Occipital lobe (tissue), 2 donors: Measurements from ENCODE around the gene SLC25A41. TPM values are rescaled to one million over a fixed set of nuclear protein-coding genes. Genes with fewer than 3 reads are reported as not detected.
A peak's percentile ranks its signal among the peaks of the same experiment; 100 is the strongest.

Source experiments
- DNase-seq: peaks from one replicate; lab custom pipeline; 2025; lab: John Stamatoyannopoulos, UW
- total RNA-seq: library from RNA; depleted of rRNA; stranded (reverse); fragments of >200 nt; gene quantifications from one replicate; pipeline ENCODE4 v1.2.3, GENCODE V29; 2014

The SLC25A41 gene
- total RNA-seq = 1.6 TPM

DNA sequence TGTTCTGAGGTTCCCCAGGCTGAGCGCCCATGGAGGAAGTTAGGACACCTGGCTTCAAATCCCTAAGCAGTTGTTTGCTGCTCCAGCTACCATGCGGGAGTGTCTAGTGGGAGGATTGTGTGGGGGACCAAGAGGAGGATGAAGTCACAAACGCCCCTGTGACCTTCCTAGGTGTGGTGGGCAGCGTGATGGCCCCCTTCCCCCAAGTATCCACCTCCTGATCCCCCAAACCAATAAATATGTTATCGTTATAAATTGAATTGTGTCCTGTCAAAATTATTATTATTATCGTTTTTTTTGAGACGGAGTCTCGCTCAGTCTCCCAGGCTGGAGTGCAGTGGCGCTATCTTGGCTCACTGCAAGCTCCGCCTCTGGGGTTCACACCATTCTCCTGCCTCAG, at the start of gene SLC25A41:
SLC25A41 (minus strand) TSS at position 101 of the 400 bp plus-strand sequence; CDS start at position 31, 70 bp downstream.
- DNase-seq = no peak

DNA sequence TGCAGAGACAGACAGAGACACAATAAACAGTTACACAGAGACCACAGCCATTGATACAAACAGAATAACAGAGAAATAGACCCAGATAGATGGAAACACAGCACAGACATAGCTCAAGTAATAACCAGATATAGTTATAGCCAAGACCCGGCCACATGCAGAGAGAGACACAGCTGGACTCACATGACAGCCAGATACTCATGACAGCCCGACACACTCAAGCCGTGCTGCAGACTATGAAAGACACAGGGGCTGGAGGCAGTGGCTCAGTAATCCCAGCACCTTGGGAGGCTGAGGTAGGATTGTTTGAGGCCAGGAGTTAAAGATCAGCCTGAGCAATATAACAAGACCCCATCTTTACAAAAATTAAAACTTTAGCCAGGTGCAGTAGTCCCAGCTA, 49.7 kb upstream of the SLC25A41 start:
- no peak for DNase-seq

DNA sequence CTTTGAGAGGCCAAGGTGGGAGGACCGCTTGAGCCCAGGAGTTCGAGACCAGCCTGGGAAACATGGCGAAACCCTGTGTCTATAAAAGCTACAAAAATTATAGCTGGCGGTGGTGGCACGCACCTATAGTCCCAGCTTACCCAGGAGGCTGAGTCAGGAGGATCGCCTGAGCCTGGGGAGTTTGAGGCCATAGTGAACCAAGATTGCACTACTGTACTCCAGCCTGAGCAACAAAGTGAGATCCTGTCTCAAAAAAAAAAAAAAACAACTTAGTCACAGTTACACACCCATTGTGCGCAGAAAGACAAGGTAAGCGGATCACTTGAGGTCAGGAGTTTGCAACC, 48.8 kb upstream of the SLC25A41 start:
- no peak for DNase-seq

DNA sequence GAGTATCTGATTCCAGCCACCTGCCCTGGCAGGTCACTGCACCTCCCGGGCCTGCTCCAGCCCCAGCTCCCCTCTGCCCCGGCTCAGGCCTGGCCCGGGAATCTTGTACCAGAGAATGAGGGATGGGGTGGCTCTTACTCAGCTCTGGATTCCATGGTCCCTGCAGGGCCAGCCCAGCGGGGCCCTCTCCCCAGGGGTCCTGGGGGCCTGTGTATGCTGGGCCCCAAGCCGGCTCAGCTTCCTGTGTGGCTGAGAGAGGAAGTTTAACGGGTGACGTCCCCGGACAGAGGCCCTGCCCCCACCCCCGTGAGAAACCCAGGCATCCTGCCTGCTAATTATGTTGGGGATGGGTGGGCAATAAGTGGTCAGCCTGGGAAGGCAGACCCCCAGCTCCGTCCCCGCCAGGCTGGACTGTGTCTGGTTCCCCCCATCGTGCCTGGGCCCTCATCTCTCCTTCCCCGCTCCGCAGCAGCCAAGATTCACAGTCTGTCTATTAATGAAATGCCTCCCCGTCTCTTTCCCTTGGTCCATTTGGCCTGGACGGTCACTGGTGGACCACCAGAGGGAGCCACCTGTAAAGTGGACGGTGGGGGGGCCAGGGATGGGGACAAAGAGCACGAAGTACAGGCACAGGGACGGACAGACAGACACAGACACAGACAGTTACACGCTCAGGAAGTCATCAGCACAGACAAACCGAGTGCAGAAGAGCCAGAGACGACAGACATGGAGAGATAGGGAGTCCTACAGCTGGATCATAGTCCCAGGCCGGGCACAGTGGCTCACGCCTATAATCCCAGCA, 48.2 kb upstream of the SLC25A41 start, which contains the start of gene DENND1C:
DENND1C (minus strand) TSS at position 247 of the 802 bp plus-strand sequence; CDS start at position 155, 92 bp downstream.
- DNase-seq = peak; percentile 16

DNA sequence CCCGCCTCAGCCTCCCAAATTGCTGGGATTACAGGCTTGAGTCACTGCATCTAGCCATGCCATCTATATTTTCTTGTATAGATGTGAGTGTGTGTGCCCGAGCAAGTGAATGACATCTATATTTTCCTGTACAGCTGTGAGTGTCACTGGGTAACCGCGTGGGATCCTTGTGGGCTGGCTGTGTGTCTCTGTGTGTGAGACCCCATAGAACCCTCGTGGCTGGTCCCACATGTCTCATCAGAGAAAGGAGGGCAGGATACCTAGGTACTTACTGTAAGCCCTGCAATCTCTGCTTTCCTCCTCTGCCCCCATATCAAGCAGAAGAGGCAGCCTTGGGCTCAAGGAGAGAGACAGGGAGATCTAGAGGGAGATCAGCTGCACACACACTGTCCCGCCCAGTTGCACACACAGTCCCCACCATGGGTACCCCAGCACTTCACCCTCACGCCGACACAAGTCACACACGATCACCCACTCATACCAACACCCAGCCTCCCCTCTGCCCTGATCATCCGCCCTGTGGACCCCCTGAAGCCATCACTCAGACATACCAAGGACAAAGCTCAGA, 47.4 kb upstream of the SLC25A41 start:
- no peak for DNase-seq

DNA sequence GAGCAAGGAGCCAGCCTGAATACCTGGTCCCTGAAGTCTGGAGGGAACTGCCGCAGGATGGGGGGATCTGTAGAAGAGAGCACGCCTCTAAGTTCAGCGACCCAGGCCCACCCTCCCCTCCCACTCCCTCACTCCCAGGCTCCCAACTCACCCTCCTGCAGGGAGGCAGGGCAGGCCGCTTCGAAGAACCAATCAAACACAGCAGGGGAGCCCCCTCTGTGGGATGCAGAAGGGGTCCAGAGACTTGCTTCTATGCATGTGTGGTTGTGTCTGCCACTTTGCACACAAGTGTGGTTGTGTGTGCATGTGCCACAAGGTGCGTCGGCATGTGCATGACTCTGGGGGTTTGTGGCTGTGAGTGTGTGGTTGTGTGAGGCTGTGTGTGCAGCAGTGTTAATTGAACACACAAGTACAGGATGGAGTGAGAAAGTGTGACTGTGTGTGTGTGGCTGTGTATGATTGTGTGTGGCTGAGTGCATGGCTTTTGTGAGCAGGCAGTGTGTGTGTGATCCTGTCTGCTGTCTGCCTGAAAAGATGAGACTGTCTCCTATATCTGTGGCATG, 46.4 kb upstream of the SLC25A41 start:
- no peak for DNase-seq

DNA sequence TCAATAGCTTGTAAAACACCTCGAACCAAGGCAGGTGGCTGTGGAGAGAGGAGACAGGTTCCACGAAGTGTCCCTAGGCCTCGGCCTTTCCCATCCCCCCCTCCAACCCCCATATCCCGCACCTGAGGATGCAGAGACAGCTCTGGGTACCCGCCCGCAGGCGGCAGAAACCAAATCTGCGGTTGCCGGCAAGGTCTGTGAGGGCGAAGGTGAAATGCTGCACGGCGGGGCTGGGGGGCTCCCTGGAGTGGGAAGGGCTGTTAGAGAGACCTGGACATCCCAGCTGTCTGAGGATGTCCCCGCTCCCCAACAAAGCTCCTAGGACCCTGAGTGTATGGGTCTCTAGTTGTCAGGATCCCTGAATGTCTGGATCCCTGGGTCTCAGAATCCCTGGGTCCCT, 45.3 kb upstream of the SLC25A41 start:
- DNase-seq = no peak

DNA sequence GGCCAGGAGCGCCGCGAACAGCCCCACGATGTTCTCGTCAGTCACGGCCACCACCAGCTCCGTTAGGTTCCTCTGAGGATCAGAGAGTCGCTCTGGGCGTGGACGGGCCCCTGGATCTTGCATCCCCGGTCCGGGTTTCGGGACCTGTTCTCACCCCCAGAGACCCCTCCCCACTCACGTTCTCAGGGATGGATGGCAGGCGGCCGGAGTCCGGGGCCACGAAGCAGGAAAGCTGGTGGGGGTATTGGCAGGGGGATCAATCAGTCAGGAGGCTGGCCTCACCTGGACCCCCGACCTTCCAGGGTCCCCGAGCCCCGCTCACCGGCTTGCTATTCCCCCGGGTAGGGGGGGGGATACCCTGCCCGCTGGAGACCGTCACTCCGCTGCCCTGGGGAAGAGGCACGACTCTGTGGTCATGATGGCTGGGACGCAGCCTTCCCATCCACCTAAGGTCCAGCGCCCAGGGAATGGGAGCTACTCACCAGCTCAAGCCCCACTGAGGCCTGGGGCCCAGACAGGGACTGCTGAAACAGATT, 43.4 kb upstream of the SLC25A41 start:
- DNase-seq = no peak

DNA sequence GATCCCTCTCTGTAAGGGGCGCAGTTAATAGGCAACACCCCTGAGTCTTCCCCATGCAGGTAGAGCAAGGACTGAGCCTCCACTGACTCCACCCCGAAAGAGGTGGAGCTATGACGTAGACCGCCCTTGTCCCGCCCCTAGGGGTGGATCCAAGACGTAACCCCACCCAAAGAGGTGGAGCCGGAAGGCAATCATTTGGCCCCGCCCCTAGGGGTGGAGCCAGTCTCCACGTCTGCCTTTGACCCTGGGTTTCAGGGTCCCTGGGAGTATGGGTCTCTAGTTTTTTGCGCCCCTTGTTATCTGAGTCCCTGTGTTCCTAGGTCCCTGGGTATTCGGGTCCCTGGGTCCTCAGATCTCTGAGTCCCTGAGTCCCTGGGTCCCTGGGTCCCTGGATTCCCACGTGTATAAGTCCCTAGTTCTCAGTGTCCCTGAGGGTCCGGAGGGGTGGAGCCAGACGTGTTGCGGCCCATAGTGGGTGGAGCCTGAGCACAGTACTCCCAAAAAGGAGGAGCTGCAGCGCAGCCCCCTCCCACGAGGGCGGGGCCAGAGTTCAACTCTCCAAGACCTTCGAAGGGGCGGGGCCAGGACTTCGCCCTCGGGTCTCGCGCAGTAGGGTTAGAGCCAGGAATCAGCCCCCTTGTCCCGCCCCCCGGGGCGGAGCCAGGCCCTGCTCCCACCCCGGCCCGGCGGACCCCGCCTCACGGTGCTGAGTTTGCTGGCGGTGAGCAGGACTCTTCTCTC, 42.8 kb upstream of the SLC25A41 start:
- peak; percentile 45 for DNase-seq

DNA sequence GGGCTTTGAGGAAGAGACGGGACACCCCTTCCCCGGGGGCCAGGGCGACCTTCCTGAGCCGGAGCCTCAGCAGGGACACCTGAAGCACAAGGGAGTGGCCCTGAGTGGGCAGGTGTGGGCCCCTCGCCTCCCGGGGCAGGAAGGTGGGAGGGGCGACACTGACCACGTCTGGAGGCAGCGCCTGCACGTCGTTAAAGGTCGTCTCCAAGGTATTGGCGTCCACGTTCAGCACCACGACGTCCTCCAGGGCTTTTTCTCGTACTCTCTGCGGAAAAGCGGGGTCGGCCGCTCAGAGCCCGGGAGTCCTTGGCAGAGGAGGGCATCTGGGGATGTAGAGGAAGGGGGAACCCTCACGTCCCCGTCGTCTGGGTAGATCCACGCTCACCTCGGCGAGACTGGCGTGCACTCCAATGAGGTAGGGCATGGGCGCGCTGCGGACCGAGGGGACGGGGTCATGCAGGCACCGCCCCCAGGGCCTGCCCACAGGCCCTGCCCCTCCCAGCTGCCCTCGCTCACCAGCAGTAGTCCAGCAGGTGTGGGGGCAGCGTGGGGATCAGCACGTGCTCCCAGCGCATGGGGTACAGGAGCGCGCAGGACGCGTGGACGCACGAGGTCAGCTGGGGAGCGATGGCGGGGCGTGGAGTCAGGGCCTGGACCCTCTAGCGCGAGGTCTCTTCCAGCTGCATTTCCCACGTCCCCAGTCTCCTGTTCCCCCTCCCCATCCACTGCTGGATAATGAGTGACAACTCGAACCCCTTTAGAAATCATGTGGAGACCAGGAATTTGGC, 42.0 kb upstream of the SLC25A41 start:
- no peak for DNase-seq

DNA sequence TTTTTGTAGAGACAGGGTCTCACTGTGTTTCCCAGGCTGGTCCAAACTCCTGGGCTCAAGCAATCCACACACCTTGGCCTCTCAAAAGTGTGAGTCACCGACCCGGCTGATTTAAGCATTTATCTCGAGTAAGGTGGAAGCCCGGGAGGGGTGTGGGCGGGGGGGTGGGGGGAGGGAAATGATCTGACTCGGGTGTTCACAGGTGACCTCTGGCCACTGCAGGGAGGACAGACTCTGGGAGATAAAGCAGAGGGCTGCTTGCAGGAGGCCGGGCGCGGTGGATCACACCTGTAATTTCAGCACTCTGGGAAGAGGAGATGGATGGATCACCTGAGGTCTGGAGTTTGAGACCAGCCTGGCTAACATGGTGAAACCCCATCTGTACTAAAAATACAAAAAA, 40.1 kb upstream of the SLC25A41 start:
- DNase-seq = no peak

DNA sequence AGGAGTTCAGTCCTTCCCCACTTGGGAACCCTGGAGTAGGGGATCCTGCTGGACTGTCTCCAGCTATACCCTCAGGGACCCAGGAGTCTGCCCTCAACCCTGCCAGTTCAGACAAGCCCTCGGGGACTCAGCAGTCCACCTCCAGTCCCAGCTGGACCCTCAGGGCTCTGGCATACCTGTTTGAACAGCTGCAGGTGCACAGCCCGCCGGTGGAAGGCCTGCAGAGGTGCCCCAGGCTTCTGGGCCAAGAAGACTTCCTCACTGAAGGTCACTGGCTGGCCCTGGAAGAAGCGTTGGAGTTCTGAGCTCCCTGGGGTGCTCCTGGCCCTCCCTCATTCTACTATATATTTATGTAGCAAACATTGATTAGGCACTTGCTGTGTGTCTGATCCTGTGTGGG, 39.1 kb upstream of the SLC25A41 start:
- no peak for DNase-seq

DNA sequence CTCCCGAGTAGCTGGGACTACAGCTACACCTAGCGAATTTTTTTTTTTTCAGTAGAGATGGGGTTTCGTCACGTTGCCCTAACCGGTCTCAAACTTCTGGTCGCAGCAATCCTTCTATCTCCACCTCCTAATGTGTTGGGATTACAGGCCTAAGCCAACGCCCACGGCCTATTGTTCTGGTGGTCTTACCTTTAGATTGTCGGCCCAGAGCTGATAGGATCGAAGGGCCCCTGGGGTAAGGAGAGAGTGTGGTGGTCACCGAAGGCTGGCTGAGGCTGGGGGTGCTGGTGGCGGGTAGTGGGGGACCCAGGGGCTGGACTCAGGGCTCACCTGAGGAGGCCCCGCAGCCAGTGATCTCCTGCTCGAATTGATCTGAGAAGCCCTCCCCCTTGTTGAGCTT, 37.5 kb upstream of the SLC25A41 start:
- DNase-seq = no peak

DNA sequence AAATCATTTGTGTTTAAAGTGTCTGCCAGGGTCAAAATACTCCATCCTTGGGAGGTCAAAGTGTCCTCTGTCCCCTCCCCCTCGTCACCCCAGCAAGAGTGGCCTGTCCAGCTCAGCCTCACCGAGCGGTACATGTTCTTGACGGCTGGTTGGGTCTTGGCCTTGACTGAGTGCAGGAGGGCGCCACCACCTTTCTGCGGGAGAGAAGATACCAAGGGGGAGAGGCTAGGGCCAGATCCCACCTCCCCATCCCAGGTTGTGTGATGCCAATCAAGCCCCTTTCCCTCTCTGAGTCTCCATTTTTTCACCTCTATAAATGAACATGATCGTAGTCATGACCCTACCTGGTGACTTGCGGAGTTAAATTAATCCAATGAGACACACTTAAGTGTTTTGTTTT, 36.6 kb upstream of the SLC25A41 start:
- DNase-seq = no peak

DNA sequence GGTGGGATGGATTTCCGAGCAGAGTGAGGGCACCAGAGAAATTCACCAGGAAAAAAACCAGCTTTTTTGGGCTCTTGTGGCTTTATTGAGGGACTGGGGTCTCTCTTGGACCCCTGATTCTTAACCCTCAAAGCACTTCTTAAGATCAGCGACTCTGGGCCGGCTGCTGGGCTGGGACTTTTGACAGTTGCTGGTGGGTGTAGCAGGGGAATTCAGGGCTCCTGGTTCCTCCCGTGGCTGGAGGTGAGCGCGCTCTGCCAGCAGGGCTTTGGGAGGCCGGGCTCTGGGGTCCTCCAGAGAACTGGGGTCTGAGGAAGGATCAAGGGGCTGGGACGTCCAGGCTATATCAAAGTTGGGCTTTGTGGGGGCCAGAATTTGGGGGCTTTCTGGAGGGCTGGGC, 33.8 kb upstream of the SLC25A41 start:
- DNase-seq = no peak

DNA sequence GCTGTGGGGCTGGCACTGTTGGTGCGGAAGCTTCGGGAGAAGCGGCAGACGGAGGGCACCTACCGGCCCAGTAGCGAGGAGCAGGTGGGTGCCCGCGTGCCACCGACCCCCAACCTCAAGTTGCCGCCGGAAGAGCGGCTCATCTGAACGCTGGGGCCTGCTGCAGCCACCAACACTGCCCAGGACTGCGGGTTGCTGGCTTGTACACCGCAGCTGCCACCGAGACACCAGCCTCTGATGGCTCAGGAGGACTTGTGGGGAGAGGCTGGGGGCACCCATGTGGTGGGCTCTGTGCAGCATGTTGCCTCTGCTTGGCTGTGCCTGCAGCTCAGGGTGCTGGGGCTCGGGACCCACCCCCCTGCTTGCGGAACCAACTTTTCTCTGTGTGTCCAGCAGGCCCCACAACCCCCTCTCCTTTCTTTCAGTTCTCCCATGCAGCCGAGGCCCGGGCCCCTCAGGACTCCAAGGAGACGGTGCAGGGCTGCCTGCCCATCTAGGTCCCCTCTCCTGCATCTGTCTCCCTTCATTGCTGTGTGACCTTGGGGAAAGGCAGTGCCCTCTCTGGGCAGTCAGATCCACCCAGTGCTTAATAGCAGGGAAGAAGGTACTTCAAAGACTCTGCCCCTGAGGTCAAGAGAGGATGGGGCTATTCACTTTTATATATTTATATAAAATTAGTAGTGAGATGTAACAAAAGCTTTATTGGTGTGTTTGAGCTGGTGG, 33.1 kb upstream of the SLC25A41 start:
- no peak for DNase-seq

DNA sequence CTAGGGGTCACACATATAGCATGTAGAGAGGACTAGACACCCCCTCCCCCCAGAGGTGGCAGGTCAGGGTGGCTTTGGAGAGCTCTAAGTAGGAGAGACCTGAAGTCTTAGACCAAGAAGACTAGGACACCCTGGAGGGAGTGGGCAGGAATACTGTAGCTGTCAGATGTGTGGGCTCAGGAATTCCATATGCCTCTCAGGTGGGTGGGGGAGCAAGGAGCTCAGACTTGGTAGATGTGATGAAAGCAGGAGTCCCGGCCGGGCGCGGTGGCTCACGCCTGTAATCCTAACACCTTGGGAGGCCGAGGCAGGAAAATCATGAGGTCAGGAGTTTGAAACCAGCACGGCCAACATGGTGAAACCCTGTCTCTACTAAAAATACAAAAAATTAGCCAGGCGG, 32.1 kb upstream of the SLC25A41 start:
- no peak for DNase-seq

DNA sequence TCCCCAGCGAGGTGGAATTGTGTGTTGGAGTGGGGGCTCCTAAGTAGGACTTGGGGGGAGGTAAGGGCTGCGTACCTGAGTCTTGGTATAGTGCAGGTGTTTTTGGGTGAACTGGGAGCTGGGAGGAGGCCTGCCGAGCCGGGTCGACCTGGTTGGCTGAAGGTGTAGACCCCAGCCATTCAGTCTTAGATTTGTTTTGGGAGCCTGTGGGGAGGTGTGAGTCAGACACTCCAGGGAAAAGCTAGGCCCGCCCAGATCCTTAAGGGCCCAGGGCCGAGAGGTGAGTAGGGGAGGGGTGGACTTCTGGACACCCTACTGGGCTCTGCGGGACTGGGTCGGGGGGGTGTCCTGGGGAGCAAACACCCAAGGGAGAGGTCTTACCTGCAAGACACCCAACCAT, 31.4 kb upstream of the SLC25A41 start:
- DNase-seq = no peak

DNA sequence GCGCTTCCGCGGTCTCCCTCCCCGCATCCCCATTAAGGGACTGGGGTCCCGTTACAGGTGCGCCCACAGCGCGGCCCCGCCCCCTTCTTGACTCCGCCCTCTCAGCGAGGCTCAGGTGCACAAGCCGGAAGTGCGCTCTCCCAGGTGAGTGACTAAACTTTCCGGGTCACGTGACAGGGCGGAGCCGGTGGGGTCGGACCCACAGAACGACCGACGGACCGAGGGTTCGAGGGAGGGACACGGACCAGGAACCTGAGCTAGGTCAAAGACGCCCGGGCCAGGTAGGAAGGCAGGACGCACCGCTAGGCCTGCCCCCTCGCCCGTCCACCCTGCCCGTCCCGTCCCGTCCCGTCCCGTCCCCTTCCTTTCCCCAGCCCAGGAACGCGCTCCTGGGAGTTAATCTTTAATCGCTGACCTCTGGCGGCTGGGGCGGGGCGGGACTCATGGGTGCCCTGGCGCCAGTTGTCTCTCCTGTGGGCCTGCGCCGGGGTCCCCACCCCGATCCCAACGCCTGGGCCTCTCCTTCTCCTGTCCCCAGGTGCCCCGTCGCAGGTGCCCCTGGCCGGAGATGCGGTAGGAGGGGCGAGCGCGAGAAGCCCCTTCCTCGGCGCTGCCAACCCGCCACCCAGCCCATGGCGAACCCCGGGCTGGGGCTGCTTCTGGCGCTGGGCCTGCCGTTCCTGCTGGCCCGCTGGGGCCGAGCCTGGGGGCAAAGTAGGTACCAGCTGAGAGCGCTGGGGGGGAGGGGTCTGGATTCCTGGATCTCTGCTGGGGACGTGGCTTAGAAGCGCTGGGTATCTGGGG, 30.7 kb upstream of the SLC25A41 start, which contains the start of gene CRB3:
CRB3 (plus strand) TSS at position 202 of the 804 bp plus-strand sequence; CDS start at position 633, 431 bp downstream.
- DNase-seq = no peak
